Choroid plexus epithelial cell (primary cell): Measurements from ENCODE around the gene MYCBPAP.

Experiments
- DNase-seq: peaks from one replicate; pipeline ENCODE4 v3.0.0-alpha.2; 2010; ENCODE audit warnings: low read depth
- H3K4me3 ChIP-seq: 2 replicates; pipeline ENCODE4 v1.5.1; 2011; ENCODE audit warnings: low read depth, mild to moderate bottlenecking, control low read depth, low read length, moderate library complexity
- TF ChIP-seq, protein P1 (sequence below): conservative IDR thresholded peaks from 2 replicates; pipeline ENCODE4 v1.5.1; 2011; ENCODE audit warnings: low read depth, mild to moderate bottlenecking, control low read depth, inconsistent platforms, low read length, moderate library complexity

The MYCBPAP gene

DNA sequence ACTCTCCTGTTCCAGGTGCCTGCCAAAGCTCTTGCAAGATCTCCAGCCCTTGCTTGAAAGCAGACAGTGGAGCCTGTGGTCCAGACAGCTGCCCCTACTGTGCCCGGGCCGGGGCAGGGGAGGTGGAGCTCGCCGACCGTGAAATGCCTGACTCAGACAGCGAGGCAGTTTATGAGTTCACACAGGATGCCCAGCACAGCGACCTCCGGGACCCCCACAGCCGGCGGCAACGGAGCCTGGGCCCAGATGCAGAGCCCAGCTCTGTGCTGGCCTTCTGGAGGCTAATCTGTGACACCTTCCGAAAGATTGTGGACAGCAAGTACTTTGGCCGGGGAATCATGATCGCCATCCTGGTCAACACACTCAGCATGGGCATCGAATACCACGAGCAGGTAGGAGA is 69.9 kb downstream of the MYCBPAP start:
- no peak overlapping the region for H3K4me3 ChIP-seq
- TF ChIP-seq, protein P1, sequence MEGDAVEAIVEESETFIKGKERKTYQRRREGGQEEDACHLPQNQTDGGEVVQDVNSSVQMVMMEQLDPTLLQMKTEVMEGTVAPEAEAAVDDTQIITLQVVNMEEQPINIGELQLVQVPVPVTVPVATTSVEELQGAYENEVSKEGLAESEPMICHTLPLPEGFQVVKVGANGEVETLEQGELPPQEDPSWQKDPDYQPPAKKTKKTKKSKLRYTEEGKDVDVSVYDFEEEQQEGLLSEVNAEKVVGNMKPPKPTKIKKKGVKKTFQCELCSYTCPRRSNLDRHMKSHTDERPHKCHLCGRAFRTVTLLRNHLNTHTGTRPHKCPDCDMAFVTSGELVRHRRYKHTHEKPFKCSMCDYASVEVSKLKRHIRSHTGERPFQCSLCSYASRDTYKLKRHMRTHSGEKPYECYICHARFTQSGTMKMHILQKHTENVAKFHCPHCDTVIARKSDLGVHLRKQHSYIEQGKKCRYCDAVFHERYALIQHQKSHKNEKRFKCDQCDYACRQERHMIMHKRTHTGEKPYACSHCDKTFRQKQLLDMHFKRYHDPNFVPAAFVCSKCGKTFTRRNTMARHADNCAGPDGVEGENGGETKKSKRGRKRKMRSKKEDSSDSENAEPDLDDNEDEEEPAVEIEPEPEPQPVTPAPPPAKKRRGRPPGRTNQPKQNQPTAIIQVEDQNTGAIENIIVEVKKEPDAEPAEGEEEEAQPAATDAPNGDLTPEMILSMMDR, result no peak
- DNase-seq, result no peak

- H3K4me3 ChIP-seq, result no peak overlapping the region
- TF ChIP-seq, protein P1, result no peak
- no peak for DNase-seq
Measured at GRCh38 chr17:50579399-50579798, 71.2 kb downstream of the MYCBPAP start.

DNA sequence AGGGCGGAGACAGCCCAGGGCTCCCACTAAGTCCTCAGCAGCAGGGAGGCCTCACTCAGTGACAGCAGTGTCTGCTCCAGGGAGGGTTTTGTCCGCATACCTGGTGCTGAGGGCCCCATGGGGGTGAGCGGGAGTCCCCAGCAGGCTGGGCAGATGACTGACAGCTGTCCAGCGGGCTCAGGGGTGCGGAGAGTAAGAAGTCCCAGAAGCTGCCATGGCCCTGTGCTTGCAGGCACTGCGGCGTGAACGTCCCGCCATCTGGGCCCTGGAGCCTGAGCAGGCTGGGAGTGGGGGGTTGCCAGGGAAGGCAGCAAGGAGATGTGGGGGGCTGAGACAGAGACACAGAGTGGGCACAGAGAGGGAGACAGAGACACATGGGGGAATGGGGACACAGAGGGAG is 72.4 kb downstream of the MYCBPAP start:
- TF ChIP-seq, protein P1, result no peak
- H3K4me3 ChIP-seq, result no peak overlapping the region
- no peak for DNase-seq
